ENCODE measurements around the gene CTBP2. TPM values are rescaled to one million over a fixed set of nuclear protein-coding genes. Genes with fewer than 3 reads are reported as not detected.

Gene CTBP2
- total RNA-seq, 1 experiment from 2014 or later, result 125 TPM

DNA sequence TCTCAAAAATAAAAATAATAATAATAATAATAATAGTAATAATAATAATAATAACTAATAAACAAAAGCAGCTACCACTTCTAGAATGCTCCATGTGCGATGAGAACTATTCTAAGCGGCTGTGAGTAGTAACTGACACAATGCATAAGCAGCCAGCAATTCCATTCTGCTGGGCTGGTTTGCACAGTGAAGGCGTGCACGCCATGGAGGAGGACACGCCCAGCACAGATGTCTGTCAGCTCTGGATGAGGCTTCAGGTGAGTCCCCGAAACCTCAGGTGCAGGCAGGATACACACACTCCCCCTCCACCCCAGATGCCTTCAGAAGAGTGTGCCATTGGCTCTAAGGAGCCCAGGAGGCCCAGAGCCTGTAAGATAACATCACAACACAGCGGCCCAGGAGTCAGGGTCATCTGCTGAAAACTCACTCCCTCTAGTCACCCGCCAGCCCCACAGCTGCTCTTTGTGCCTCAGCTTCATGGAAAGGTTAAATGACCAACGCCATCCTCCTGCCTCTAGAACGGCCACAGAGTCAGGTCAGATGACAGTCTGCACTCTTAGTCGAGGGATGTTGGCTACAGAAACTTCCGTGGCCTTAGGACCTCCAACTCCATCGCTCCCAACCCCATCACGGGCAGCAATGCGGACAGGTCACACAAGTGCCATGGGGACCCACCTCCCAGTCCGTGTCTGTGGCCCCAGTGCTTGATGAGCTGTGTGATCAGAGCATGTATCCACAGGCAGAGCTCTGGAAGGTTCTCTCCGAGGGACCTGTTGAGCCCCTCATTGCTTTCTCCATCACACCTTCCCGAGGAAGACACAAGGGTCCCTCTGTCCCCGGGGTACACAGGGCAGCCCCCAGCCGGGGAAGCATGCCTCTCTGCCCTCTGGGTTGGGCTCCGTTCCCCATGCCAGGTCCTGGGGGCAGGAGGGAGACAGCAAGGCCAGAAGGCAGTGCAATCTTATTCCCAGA is 103.9 kb downstream of the CTBP2 start:
- Histone ChIP-seq H3K4me3 (ENCODE audit: low read depth in 2 of 2, low read length in 2 of 2) (no peak overlapping the region), H3K9me3 (ENCODE audit: control insufficient read depth, insufficient read depth, low read depth, low read length) (no peaks in the 10 kb centered on the region), H3K27me3 (ENCODE audit: control insufficient read depth, insufficient read depth, low read length) (no peaks in the 10 kb centered on the region), H3K27ac (ENCODE audit: low read length) (no peak overlapping the region), H3K36me3 (ENCODE audit: control insufficient read depth, insufficient read depth, low read length) (no peaks in the 10 kb centered on the region), H3K4me1 (ENCODE audit: control insufficient read depth, insufficient read depth, low read length) (peaks cover 22% of the 10 kb centered on the region)
- in situ Hi-C loops (cut with HindIII; ENCODE audit: low pct_unique_long_range_greater_than_20kb, low sequenced_read_pairs), result no loop called here
- POLR2A ChIA-PET, result no interaction called here
- TF ChIP-seq, protein P1, sequence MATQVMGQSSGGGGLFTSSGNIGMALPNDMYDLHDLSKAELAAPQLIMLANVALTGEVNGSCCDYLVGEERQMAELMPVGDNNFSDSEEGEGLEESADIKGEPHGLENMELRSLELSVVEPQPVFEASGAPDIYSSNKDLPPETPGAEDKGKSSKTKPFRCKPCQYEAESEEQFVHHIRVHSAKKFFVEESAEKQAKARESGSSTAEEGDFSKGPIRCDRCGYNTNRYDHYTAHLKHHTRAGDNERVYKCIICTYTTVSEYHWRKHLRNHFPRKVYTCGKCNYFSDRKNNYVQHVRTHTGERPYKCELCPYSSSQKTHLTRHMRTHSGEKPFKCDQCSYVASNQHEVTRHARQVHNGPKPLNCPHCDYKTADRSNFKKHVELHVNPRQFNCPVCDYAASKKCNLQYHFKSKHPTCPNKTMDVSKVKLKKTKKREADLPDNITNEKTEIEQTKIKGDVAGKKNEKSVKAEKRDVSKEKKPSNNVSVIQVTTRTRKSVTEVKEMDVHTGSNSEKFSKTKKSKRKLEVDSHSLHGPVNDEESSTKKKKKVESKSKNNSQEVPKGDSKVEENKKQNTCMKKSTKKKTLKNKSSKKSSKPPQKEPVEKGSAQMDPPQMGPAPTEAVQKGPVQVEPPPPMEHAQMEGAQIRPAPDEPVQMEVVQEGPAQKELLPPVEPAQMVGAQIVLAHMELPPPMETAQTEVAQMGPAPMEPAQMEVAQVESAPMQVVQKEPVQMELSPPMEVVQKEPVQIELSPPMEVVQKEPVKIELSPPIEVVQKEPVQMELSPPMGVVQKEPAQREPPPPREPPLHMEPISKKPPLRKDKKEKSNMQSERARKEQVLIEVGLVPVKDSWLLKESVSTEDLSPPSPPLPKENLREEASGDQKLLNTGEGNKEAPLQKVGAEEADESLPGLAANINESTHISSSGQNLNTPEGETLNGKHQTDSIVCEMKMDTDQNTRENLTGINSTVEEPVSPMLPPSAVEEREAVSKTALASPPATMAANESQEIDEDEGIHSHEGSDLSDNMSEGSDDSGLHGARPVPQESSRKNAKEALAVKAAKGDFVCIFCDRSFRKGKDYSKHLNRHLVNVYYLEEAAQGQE (IDR thresholded peaks at IDR 0.05; ENCODE audit: insufficient read depth in 1 of 2, low read depth in 2 of 2, low read length in 1 of 2), result no peak
- TF ChIP-seq TCF7L2 (IDR thresholded peaks at IDR 0.05; ENCODE audit: low read depth, low read length) (no peak), SIN3A (IDR thresholded peaks at IDR 0.05; ENCODE audit: borderline replicate concordance, insufficient read depth, low read depth, low read length) (no peak), POLR2AphosphoS5 (IDR thresholded peaks at IDR 0.05; ENCODE audit: low read depth, low read length) (no peak)
- TF ChIP-seq, protein P2, sequence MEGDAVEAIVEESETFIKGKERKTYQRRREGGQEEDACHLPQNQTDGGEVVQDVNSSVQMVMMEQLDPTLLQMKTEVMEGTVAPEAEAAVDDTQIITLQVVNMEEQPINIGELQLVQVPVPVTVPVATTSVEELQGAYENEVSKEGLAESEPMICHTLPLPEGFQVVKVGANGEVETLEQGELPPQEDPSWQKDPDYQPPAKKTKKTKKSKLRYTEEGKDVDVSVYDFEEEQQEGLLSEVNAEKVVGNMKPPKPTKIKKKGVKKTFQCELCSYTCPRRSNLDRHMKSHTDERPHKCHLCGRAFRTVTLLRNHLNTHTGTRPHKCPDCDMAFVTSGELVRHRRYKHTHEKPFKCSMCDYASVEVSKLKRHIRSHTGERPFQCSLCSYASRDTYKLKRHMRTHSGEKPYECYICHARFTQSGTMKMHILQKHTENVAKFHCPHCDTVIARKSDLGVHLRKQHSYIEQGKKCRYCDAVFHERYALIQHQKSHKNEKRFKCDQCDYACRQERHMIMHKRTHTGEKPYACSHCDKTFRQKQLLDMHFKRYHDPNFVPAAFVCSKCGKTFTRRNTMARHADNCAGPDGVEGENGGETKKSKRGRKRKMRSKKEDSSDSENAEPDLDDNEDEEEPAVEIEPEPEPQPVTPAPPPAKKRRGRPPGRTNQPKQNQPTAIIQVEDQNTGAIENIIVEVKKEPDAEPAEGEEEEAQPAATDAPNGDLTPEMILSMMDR (IDR thresholded peaks at IDR 0.05), result no peak
- DNase-seq (ENCODE audit: low read depth, low spot score) (no peak), ATAC-seq (no peak)
- BruUV-seq (replicated peaks), result no TSS peak
- CTCF ChIA-PET, result no interaction called here
- intact Hi-C loops (cut with micrococcal nuclease; ENCODE audit: unreplicated experiment), result no loop called here

DNA sequence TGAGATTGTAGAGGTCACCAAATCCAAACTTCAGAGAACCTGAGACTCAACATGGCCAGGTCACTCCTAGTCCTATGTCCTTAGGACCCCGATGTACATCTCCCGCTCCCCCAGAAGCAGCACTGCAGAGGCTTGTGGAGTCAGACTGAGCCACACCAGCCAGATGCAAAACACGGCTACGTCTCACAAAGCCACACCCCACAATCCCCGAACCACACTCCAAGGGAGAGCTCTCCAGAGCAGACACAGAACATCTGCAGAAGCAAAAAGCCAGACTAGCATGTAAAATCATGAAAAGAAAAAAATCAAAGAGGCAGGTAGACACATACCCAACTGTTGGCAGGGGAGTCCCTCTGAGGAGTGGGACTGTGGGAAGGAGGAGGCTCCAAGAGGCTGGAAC is 104.9 kb downstream of the CTBP2 start:
- H3K27me3 ChIP-seq (ENCODE audit: control insufficient read depth, insufficient read depth, low read length), result no peaks in the 10 kb centered on the region
- intact Hi-C loops (cut with micrococcal nuclease; ENCODE audit: unreplicated experiment), result no loop called here
- TF ChIP-seq SIN3A (IDR thresholded peaks at IDR 0.05; ENCODE audit: borderline replicate concordance, insufficient read depth, low read depth, low read length) (no peak), TCF7L2 (IDR thresholded peaks at IDR 0.05; ENCODE audit: low read depth, low read length) (no peak), POLR2AphosphoS5 (IDR thresholded peaks at IDR 0.05; ENCODE audit: low read depth, low read length) (no peak)
- TF ChIP-seq, protein P1 (IDR thresholded peaks at IDR 0.05; ENCODE audit: insufficient read depth in 1 of 2, low read depth in 2 of 2, low read length in 1 of 2), result no peak
- TF ChIP-seq, protein P2 (IDR thresholded peaks at IDR 0.05), result no peak
- ChIA-PET CTCF (no interaction called here), POLR2A (no interaction called here)
- no peaks in the 10 kb centered on the region for H3K36me3 ChIP-seq (ENCODE audit: control insufficient read depth, insufficient read depth, low read length)
- H3K4me1 ChIP-seq (ENCODE audit: control insufficient read depth, insufficient read depth, low read length), result peaks cover 15% of the 10 kb centered on the region
- no peaks in the 10 kb centered on the region for H3K9me3 ChIP-seq (ENCODE audit: control insufficient read depth, insufficient read depth, low read depth, low read length)
- ATAC-seq, result no peak
- no TSS peak for BruUV-seq (replicated peaks)
- no peak overlapping the region for H3K27ac ChIP-seq (ENCODE audit: low read length)
- in situ Hi-C loops (cut with HindIII; ENCODE audit: low pct_unique_long_range_greater_than_20kb, low sequenced_read_pairs), result no loop called here
- no peak overlapping the region for H3K4me3 ChIP-seq (ENCODE audit: low read depth in 2 of 2, low read length in 2 of 2)
- no peak for DNase-seq (ENCODE audit: low read depth, low spot score)

All from Panc1 (cell line).